HG03342 (cell line): ENCODE results near the gene ATP1A4.
A peak's percentile ranks its signal among the peaks of the same experiment; 100 is the strongest.

Source experiments
- ATAC-seq: cut with Tn5 transposase; IDR thresholded peaks from one replicate; pipeline ENCODE4 v1.9.1; 2021; ENCODE audit warnings: mild to moderate bottlenecking, moderate library complexity; ENCODE audit not compliant: unreplicated experiment

ATP1A4 gene

GRCh38 chr1:160204526-160205241 lies 53.3 kb downstream of the ATP1A4 start:
- ATAC-seq = peak; percentile 58

DNA sequence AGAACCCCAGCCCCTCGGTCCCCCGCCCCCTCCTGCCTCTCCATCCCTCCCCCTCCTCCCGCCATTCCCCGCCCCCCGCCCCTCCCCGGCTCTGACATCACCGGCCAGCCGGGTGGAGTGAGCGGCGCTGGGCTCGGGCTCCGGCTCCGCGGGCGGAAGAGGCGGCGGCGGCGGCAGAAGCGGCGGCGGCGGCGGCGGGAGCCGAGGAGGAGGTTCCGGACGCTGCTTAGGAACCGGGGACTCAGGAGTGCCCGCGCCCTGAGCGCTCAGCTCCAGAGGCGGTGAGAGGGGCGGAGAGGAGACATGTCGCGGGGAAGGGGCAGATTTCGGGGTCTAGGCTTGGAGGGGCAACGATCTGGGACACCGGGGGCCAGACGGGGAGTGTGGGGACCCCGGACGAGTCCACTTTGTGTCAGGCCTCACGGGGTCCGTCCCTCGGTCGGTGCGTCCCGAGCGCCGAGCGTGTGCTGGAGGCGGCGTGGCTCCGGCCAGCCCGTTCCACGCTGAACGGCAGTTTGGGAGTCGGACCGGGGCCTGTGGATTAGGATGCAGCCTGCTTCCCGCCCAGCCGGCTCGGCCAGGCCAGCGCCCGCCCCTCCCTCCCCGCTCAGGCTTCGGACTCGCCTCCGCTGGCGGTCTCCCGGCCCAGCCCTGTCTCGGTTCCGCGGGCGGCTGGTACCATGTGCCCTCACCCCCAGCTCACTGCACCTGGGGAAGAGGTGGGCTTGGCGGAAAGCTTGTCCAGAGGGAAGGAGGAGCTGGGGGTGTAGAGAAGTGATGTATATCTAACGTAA lies 54.0 kb downstream of the ATP1A4 start, which contains the start of gene PEA15:
Gene PEA15 (plus strand): TSS at position 143 of the 794 bp plus-strand sequence. CDS start 6,161 bp downstream, outside the sequence.
- ATAC-seq = no peak

DNA sequence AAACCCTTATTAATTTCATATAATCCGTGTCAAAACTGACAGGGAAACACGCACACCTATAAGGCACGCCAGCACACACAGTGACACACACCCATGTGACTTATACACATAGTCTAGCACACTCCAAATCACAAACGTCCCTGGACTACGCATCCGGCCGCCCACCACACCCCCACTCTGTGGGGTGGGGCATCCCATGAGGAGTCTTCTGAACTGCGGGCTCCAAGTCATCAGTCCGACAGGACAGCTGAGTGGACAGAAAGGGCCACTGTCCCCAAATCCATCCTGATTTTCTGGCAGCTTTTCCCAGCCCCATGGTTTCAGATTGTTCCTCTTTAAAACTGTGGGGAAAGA lies 54.6 kb downstream of the ATP1A4 start:
- ATAC-seq = no peak

- no peak for ATAC-seq
These were observed 55.2 kb downstream of the ATP1A4 start for GRCh38 chr1:160206421-160207117.

DNA sequence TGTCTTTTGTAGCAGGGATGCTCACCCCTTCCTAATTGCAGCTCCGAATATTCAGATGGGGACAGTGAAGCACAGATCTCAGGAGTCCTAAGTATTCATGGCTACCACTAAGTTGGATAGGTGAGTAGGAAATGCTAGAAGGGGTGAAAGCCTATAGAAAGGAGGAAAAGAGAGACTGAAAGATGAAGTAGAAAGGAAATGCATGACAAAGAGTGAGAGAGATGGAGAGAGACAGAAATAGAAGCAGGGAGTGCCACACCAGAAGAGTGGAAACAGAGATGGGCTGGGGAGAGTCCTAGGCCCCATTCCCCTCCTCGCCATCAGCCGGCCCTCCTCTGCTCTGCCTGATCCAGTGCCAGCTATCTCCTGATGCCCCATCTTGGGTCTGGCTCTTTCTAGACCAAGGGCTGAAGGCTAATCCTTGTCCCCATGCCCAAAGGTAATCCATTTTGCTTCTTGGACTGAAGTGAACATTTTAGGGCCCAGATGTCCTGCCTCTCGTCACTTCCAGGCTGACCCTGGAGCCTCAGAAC lies 55.8 kb downstream of the ATP1A4 start:
- no peak for ATAC-seq

DNA sequence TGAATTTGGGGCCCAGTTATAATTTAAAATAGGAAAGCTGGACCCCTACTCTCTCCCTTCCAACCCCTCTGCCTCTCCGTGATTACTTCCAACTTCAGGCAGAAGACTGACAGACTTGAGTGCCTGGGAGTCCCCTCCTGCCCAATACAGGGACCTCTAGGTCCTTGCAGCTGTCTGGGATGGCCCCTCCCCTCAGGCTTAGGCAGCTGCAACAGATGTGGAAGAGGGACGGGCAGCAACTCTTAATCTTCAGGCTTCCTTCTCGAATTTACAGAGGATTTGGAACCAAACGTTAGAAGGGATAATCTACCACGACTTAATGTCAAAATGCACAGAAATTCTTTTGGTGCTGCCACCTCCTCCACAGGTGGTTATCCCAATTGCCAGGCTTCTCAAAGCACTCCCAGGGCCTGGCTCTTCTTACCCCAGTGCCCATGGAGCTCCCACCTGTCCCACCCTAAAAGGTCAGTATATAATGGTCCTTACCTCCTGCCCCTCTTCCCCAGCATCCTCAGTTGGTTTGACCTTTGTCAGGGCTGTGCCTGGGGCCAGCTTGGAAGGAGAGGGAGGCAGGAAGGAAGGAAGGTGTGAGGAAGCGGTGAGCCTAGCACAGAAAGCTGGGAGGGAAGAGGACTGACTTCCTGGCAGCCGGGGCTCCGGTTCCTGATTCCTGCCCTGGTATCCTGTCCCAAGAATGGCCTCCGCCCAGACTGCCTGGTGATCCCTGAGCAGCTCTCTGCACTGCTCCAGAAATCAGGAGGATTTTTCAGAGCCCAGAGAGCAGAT lies 56.6 kb downstream of the ATP1A4 start:
- ATAC-seq = no peak

DNA sequence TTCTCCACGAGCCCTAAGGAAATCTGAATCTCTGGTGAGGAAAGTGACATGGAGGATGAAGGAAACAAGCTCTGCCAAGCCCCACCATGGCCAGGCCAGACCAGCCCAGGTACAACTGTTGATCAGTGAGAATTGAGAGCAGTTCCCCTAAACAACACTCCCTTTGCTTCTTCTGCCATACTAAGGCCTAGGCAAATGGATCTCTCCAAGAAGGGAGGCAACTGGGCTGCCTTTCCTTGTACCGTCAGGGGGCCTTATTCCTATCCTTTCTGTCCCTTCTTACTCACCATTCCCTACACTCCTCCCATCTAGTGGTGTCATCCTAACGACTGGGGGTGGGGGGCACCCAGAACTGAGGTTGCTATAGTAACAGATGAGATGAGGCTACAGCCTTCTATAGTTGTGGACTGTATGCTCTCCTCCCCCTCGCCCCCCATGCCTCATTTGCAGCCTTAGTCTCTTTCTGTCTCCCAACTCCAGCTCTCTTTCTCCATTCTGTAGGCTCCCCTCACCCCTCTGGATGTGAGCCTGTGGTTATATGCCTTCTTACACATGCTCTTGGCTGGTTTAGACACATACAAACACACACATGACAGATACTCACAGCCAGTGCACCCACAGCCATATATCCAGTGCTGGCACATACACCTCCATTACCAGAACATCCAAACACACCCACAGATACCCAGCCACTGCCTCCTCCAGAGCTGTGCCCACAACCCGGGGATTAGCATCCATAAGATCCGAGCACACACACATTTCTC lies 57.3 kb downstream of the ATP1A4 start:
- no peak for ATAC-seq

DNA sequence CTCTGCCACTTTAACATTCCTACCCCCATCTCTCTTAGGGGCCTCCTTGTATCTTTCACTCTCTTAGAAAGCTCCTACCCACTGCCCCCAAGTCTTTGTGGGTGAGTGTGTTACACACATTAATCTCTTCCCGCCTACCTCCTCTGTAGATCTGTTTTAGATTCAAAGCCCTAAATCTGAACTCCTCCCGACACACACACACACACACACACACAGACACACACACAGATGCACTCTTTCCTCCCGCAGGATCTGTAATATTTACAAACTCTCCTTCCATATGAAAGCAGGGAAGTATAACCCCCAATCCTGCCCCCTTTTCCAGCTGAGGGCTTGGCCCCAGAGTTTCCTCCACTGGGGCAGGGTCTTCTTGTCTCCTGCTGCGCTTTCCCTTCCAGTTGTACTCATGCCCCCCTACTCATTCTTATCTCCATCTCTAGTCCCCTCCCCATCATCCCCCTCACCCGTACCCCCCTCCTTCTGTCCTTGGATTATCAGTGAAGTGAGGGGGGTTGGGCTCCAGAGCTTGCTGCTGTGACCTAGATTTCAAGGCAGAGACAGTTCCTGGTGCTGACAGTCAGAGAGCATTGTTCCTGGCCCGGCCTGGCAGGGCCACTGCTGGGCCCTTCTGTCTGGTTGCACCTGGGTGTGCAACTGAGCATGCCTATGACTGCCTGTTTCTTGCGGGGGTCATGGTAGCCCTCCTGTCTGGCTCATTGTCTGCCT lies 58.1 kb downstream of the ATP1A4 start:
- no peak for ATAC-seq

DNA sequence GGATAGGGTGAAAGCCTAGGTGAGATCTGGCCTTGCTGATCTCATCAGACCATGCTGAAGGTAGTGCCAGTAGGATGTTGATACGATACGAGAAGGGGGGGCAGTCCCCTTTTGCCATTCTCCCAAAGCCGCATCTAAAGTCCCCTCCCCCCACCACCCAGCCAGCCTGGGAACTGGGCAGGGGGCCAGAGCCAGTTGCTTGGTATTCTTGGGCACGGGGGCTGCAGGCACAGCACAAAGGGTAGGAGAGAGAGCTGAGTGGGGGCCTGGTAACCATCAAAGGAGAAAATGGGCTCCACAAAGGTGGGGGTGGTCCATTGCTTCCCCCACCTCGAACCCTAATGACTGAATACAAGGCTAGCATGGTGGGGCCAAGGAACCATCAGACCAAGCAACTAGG lies 59.2 kb downstream of the ATP1A4 start:
- no peak for ATAC-seq

- ATAC-seq = no peak
These were observed 59.8 kb downstream of the ATP1A4 start for GRCh38 chr1:160211046-160211790.

- ATAC-seq = no peak
These were observed 63.2 kb downstream of the ATP1A4 start for GRCh38 chr1:160214481-160215140.

GRCh38 chr1:160216301-160216700 lies 64.9 kb downstream of the ATP1A4 start:
- no peak for ATAC-seq

- ATAC-seq = no peak
These were observed 66.2 kb downstream of the ATP1A4 start for GRCh38 chr1:160217481-160218051.

DNA sequence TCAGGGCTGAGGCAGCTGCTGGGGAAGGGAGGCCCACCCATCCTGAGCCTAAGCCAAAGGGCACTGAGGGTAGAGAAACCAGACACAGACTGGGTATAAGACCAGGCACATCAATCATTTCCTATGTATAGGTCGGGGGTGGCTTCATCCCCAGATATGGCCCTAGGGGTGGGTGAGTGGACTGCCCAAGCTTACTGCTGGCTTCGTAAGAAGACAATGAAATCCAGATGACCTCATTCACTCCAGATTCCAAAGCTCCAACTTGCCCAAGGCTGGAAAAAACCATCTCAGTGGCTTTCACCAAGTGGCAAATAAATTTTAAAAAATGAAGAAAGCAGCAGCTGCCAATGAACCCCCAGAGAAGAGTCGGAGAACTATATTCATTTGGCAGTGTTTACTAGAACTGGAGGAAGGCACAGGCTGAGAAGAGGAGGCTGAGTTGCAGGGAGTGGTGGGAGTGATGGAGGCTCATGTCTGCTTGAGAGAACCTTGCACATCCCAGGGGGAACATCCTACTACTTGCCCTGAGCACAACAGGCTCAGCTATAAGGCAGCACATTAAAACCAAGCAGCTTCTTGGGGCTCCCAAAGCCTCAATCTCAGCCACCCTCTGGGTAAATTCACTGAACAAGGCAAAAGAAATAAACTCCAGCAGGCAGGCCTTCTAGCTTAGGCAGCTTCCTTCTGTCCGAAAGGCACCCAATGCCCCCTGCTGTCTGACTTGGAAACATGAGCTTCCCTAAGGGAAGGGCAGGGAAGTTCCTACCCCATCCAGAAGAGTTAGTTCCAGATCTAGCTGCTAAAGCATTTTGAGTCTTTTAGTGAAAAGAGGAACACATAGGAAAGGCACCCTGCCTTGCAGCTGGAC lies 67.9 kb downstream of the ATP1A4 start:
- no peak for ATAC-seq

DNA sequence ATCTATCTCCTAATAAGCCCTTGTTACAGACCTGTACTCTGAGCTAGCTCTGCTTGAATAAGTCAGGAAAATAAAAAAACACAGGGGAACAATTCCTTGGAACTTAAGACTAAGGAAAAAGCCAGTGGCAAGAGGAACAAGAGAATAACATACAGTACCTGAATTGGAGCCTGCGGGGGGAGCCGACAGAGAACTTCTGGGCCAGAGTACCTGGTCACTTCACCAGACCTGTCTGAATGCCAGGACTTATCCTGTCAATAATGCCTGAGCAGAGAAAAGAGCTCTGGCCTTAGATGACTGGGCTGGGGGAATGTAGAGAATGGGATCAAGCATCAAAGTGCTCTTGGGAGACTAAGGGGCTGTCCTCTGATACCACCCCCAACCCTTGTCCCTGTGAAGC lies 68.9 kb downstream of the ATP1A4 start:
- ATAC-seq = no peak

DNA sequence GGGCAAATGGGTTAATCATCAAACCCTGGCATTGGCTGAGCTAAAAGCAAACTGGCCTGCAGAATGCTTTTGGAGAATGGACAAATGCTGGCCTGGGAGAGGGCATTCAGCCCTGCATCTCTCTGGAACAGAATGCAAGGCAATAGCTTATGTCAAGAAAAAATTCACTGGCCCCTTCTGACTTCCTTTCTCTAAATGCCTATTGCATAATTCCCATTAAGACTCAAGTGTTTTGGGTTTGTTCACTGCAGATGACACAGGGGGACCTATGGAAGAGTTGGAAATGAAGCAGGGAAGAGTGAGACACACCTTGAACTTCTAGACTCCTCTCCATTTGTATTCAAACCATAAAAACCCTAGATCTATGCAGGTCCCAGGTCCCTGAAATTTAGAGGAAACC lies 69.7 kb downstream of the ATP1A4 start:
- no peak for ATAC-seq

- ATAC-seq = no peak
These were observed 71.1 kb downstream of the ATP1A4 start for GRCh38 chr1:160222546-160222945.
